Measurements from ENCODE around the gene ZNF324B.

ZNF324B gene

DNA sequence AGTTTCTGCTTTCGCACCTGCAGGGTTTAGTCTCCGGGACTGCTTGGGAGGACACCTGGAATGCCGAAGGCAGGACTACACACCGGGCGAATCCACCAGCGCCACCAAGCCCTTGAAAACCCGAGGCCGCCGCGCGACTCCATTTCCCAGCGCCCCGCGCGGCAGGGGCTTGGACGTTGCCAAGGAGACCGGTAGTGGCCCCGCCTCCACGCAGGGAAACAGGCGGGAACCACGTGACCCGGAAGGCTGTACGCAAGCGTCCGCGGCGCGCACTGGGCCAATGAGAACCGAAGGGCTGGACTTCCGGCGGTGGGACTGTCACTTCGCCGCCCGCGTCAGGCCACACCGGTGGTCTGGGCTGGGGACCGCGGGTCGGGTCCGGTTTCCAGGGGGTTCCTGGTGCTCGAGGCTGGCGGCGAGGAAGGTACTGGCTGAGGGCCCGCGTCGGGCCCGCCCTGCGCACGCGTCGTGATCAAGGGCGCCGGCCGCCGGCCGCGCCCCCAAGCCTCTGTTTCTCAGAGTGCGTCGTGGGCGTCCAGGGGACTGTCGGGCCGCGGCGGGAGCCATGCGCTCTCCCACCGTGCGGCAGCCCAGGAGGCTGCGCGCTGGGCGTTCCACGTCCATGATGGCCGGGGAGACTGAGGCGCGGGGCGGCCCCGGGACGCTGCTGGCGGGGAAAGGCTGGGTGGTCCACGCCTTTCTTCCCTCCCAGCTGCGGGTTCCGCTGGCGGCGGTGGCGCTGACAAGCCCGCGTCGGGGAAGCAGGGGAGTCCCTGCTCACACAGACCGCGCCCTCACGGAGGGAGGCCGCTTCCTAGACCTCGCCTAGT lies 15.6 kb downstream of the ZNF324B start, which contains the start of gene ZNF324 (continued):
- TF ChIP-seq, protein P1, sequence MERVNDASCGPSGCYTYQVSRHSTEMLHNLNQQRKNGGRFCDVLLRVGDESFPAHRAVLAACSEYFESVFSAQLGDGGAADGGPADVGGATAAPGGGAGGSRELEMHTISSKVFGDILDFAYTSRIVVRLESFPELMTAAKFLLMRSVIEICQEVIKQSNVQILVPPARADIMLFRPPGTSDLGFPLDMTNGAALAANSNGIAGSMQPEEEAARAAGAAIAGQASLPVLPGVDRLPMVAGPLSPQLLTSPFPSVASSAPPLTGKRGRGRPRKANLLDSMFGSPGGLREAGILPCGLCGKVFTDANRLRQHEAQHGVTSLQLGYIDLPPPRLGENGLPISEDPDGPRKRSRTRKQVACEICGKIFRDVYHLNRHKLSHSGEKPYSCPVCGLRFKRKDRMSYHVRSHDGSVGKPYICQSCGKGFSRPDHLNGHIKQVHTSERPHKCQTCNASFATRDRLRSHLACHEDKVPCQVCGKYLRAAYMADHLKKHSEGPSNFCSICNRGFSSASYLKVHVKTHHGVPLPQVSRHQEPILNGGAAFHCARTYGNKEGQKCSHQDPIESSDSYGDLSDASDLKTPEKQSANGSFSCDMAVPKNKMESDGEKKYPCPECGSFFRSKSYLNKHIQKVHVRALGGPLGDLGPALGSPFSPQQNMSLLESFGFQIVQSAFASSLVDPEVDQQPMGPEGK (tag by site-specific recombination; IDR thresholded peaks at IDR 0.05): peak; percentile 39; the same call in 1 of the 2 replicates
- TF ChIP-seq ZNF660 (tag by site-specific recombination; IDR thresholded peaks at IDR 0.05) (peak; percentile 56; the same call in 1 of the 2 replicates), SP3 (tag by site-specific recombination; IDR thresholded peaks at IDR 0.05) (peak; percentile 89)

DNA sequence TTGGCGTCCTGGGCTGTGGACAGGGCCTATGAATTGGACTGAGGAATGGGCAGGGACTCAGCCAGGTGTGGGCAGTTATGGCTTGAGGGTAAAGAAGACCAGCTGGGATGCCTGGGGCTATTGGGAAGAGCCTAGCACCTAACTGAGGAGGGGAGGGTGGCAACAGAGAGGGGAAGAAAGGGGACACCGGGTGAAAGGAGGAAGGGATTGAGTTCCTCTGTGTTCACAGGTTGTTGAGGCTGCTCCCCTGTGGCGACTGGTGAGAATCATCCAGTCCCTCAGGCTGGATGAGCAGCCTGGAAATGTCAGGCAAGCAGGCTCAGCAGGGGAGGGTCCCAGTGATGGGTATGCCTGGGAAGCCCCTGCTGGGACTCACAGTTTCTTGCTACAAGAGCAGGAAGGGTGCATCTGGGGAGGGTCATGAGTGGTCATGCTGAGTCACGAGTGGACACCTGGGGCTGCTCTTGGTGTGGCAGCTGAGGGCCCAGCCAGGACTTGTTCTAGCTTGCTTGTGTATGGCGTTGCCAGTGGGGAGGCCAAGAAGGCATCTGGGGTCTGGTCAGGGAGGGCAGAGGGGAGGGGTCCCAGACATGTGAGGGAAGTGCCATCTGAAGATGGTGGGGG lies 16.9 kb downstream of the ZNF324B start:
- TF ChIP-seq, protein P2, sequence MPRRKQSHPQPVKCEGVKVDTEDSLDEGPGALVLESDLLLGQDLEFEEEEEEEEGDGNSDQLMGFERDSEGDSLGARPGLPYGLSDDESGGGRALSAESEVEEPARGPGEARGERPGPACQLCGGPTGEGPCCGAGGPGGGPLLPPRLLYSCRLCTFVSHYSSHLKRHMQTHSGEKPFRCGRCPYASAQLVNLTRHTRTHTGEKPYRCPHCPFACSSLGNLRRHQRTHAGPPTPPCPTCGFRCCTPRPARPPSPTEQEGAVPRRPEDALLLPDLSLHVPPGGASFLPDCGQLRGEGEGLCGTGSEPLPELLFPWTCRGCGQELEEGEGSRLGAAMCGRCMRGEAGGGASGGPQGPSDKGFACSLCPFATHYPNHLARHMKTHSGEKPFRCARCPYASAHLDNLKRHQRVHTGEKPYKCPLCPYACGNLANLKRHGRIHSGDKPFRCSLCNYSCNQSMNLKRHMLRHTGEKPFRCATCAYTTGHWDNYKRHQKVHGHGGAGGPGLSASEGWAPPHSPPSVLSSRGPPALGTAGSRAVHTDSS (tag by site-specific recombination; IDR thresholded peaks at IDR 0.05): no peak
- TF ChIP-seq ZNF701 (tag by site-specific recombination; IDR thresholded peaks at IDR 0.05) (no peak), PRDM1 (tag by site-specific recombination; IDR thresholded peaks at IDR 0.05) (peak; percentile 80), ZNF341 (tag by site-specific recombination; IDR thresholded peaks at IDR 0.05; ENCODE audit: low read depth) (peak; percentile 64), OSR2 (tag by site-specific recombination; IDR thresholded peaks at IDR 0.05) (no peak), GLIS1 (tag by site-specific recombination; IDR thresholded peaks at IDR 0.05) (peak; percentile 18; the same call in 1 of the 2 replicates), ZNF366 (tag by site-specific recombination; conservative IDR thresholded peaks at IDR 0.05) (0 out of 2 replicates have a peak, but pooled peaks have one; percentile 21), SCRT2 (tag by site-specific recombination; IDR thresholded peaks at IDR 0.05) (peak; percentile 62; the same call in 1 of the 2 replicates), ZFHX2 (tag by site-specific recombination; conservative IDR thresholded peaks at IDR 0.05) (no peak), MEIS1 (CRISPR knock-in tag; IDR thresholded peaks at IDR 0.05; ENCODE audit: borderline replicate concordance) (no peak), ZIC2 (tag by site-specific recombination; IDR thresholded peaks at IDR 0.05) (peak; percentile 99), ZNF48 (tag by site-specific recombination; IDR thresholded peaks at IDR 0.05) (no peak), ZEB2 (tag by site-specific recombination; IDR thresholded peaks at IDR 0.05) (no peak)
- TF ChIP-seq, protein P3, sequence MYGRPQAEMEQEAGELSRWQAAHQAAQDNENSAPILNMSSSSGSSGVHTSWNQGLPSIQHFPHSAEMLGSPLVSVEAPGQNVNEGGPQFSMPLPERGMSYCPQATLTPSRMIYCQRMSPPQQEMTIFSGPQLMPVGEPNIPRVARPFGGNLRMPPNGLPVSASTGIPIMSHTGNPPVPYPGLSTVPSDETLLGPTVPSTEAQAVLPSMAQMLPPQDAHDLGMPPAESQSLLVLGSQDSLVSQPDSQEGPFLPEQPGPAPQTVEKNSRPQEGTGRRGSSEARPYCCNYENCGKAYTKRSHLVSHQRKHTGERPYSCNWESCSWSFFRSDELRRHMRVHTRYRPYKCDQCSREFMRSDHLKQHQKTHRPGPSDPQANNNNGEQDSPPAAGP (tag by site-specific recombination; IDR thresholded peaks at IDR 0.05): no peak
- Histone ChIP-seq H3K9me3 (ENCODE audit: control insufficient read depth, insufficient read depth, low read depth, low read length) (no peaks in the 10 kb centered on the region), H3K36me3 (ENCODE audit: control insufficient read depth in 2 of 2, insufficient read depth in 1 of 2, low read length in 2 of 2) (peaks cover 6 to 42% of the 10 kb centered on the region in 2 experiments), H3K27ac (ENCODE audit: extremely low read depth, low read depth, low read length) (no peak overlapping the region), H3K4me3 (ENCODE audit: low read depth, low read length) (peak overlapping the region; percentile 34), H3K4me1 (ENCODE audit: control insufficient read depth, insufficient read depth, low read length) (no peaks in the 10 kb centered on the region; the same call in 1 of the 2 replicates)
- CTCF ChIA-PET: interaction anchor here (0.8 to 1.2 kb wide), 4 partner anchors 29 to 80 kb away, joined by 3 read pairs; partner anchors contain the start of gene ZBTB45
- POLR2A ChIA-PET: interaction anchor here (0.6 to 2.6 kb wide), 2 partner anchors 51 to 91 kb away, joined by 3 to 10 read pairs; partner anchors contain the start of gene ZBTB45

Measured in HEK293 (cell line).